G401.6 (cell line): ENCODE data around the gene WDR26.
"Not testable (repeated sequence)": the region's sequence is repeated elsewhere in the genome, so short reads cannot be mapped to it uniquely, and the experiment has no call there.

Experiments
- FAIRE-seq: peaks from 2 replicates; lab custom pipeline; 2012; peaks lifted over from hg19 to GRCh38; lab: Jason Lieb, UNC

Gene WDR26

DNA sequence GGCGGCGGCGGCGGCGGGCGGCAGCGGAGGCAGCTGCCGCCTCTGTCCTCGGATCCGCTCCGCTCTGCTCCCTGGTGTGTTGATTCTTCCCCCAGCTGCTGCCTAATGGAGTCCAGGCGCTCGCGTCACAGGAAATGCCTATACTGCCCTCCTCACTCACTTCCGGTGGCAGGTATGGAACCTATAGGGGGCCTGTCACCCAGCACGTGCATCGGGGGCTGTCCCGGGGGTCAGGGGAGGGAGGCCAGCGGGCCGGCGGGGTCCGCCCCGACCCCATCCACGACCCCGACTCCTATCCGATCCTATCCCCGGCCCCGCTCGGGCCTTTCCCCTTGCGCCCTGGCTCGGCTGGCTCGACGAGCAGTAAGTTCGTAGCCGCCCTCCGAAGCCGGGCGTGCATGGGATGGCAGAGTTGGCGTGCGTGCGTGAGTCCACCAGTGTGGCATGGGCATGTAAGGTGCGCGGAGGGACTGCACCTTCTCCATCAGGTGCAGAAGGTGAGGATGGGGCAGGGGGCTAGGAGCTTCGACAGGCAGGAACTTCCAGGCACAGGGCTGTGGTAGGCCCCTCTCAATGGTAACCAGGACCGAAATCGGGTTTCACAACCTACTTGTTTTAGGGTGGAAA is at the start of gene WDR26:
Gene WDR26, minus strand, starts transcription at position 107 of the 627 bp plus-strand sequence.
- FAIRE-seq = no peak

DNA sequence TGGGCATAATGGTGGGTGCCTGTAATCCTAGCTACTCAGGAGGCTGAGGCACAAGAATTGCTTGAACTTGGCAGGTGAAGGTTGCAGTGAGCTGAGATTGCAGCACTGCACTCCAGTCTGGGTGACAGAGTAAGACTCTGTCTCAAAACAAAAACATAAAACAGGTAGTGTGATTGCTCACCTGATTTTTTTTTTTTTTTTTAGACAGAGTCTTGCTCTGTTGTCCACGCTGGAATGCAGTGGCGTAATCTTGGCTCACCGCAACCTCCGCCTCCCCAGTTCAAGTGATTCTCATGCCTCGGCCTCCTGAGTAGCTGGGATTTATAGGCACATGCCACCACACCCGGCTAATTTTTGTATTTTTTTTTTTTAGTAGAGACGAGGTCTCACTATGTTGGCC is 48.6 kb upstream of the WDR26 start:
- FAIRE-seq = not testable (repeated sequence)

GRCh38 chr1:224482619-224483018 is 48.0 kb upstream of the WDR26 start:
- FAIRE-seq = no peak

DNA sequence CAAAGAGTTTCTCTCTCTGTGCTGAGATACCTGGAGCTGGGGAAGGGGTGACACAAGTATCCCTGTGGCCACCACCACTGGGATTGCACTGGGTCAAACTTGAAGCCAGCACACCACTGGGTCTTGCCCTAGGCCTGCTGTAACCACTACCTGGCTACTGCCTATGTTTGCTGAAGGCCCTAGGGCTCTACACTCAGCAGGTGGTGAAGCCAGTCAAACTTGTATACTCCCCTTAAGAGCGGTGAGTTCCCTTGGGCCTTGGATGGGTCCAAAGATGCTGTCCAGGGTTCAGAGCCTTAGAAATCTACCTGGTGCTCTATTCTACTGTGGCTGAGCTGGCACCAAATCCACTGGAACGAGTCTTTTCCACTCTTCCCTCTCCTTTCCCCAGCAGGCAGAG is 47.0 kb upstream of the WDR26 start:
- no peak for FAIRE-seq

DNA sequence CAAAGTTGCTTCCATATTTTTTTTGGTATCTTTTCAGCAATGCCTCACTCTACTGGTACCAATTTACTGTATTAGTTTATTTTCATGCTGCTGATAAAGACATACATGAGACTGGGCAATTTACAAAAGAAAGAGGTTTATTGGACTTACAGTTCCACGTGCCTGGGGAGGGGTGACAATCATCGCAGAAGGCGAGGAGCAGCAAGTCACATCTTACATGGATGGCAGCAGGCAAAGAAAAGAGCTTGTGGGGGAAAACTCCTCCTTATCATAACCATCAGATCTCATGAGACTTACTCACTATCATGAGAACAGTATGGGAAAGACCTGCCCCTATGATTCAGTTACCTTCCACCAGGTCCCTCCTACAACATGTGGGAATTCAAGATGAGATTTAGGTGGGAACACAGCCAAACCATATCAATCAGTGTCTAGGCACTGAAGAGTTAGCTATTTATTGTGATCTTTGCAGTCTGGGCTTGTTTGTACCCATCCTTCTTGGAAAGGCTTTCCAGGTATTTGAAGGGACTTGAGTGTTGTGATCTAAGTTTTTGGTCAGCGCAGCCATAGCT is 46.4 kb upstream of the WDR26 start:
- not testable (repeated sequence) for FAIRE-seq

- FAIRE-seq = not testable (repeated sequence)
Observed at GRCh38 chr1:224480200-224480599, 45.6 kb upstream of the WDR26 start.

- FAIRE-seq = no peak
Observed at GRCh38 chr1:224472806-224473205, 38.2 kb upstream of the WDR26 start.

DNA sequence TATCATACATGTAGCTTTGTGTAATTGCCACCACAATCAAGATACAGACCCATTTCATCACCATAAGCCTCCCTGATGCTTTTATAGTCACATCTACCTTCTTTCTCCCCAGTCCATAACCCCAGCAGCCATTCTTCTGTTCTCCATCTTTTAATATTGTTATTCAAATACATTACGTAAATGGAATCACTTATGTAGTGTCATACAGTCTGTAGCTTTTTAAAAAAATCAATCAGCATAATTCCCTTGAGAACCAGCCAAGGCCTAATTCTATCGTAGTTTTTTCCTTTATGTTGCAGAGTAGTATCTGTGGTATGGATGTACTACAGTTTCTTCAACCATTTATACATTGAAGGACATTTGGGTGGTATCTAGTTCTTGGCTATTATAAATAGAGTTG is 31.6 kb upstream of the WDR26 start:
- FAIRE-seq = no peak

GRCh38 chr1:224459966-224460365 is 25.4 kb upstream of the WDR26 start:
- FAIRE-seq = no peak

- no peak for FAIRE-seq
Observed at GRCh38 chr1:224458996-224459395, 24.4 kb upstream of the WDR26 start.

- FAIRE-seq = no peak
Observed at GRCh38 chr1:224458296-224458695, 23.7 kb upstream of the WDR26 start.

GRCh38 chr1:224457782-224458144 is 23.2 kb upstream of the WDR26 start:
- no peak for FAIRE-seq

GRCh38 chr1:224456637-224456953 is 22.0 kb upstream of the WDR26 start:
- FAIRE-seq = no peak

DNA sequence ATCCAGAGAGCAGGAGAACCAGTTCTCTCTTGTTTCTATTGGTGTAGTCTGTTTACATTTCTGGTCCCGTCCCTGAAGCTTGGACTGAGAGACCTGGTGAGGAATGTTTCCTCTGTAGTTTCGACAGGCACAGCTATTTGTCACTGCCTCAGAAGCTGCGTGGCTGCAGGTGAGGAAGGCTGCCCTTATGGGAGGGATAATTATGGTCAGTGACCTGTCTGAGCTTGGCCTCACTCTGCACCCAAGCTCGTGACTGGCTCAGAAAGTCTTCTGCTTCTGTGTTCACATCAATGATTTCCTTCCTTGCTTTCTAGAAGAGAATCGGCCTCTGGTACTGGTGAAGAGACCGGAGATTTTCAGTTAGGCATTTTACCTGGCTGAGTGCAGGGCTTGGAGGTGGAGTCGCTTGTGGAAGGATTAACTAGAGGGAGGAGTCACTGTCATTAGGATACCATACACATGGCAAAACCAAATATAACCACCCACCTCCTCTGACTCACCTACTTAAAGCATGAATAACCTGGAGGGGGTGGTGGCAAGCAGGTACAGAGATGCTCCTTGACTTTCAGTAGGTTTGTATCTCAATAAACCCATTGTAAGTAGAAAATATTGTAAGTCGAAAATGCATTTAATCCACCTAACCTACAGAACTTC is 19.9 kb upstream of the WDR26 start:
- no peak for FAIRE-seq

DNA sequence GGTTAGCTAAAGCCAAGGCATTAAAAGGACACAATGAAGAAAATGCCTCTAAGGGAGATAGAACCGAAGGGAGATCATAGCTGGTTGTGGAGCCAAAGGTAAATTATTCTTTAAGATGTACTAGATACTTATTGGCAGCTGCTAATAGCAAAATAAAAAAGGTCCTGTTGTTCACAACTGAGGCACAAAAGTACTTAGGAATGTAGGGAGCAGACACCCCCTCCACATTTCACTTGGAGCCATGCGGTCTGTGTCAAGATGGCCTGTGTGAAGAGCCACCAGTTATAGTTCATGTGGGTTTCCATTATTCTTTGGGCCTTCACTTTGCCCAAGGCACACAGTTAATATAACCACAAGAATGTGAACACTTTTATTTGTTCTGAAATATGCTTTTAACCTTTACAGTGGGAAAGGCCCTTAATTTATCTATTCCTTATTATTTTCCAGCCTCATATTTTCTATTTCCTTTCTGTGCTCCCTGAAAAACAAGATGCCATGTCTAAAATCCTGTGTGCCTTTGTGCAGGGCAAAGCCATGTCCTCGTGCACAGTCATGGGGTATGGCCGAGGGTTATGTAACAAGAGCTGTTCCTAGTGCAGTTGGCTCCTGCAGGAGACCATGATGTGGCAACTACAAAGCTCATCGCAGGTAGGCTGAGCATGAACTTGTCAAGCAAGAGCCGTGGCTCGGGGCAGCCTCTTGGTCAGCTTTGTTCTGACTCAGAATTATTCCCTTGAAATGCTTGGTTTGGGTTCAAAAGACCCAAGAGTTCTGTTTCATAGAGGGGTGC is 16.2 kb upstream of the WDR26 start:
- no peak for FAIRE-seq

GRCh38 chr1:224450159-224450558 is 15.6 kb upstream of the WDR26 start:
- no peak for FAIRE-seq

DNA sequence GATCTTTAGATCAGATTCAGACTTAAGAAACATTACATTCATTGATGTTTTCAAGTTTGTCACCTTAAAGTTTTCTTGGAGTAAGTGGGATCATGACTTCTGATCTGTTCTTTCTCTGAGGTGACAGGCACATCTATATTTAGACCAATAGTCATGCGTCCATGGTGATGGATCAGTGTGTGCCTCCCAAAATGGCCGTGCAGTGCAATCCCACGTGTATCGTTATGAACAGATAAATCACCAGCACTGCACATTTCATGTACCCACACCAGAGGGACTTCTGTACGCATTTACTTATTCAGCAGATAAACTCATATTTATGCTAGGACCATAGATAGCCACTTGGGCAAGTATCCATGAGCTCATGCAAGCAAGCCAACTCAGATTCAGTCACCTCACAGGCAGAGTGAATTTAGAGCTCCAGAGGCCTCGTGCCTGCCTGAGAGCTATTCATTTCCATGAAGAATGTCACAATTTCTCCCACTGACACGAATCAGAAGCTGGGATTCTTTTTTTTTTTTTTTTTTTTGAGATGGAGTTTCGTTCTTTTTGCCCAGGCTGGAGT is 13.9 kb upstream of the WDR26 start:
- no peak for FAIRE-seq

- no peak for FAIRE-seq
Observed at GRCh38 chr1:224447971-224448370, 13.4 kb upstream of the WDR26 start.

GRCh38 chr1:224447251-224447650 is 12.7 kb upstream of the WDR26 start:
- FAIRE-seq = no peak

- FAIRE-seq = no peak
Observed at GRCh38 chr1:224438989-224439388, 4.4 kb upstream of the WDR26 start.

GRCh38 chr1:224435999-224436398 is 1.4 kb upstream of the WDR26 start:
- FAIRE-seq = no peak

DNA sequence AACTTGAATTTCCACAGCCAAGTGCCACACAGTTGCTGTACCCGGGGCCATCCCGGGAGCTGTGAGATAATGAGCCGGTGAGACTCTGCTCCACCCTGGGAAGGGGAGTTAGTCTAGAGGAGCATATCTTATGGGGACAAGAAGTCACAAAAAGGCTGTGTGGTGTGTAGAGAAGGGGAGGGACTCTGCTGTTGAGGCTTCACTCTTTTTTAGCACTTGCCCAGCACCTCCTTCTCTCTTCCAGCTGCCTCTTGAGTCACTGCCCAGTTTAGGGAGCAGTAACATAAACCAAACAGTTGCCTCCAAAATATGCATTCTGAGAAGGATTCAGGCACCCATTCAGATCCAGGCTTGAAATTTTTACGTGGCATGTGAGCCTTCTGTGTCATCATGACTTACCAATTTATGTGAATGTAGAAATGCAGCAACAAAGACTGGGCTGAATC is 744 bp upstream of the WDR26 start:
- no peak for FAIRE-seq
